ENCODE measurements around the gene ERP44.
"Not testable (repeated sequence)": the region's sequence is repeated elsewhere in the genome, so short reads cannot be mapped to it uniquely, and the experiment has no call there.

Gene ERP44

GRCh38 chr9:100091650-100092049, 7.2 kb downstream of the ERP44 start:
- Mint-ChIP-seq H3K36me3 (peaks cover 4% of the 10 kb centered on the region), H3K4me3 (no peak overlapping the region), H3K27me3 (no peaks in the 10 kb centered on the region), H3K4me1 (peaks cover 39% of the 10 kb centered on the region), H3K9me3 (no peaks in the 10 kb centered on the region), H3K27ac (no peak overlapping the region)
- DNase-seq (ENCODE audit: low spot score in 2 of 2), result no peak
- no peak for ATAC-seq (ENCODE audit: low read depth)

GRCh38 chr9:100090880-100091279, 7.9 kb downstream of the ERP44 start:
- no peak overlapping the region for H3K4me3 Mint-ChIP-seq
- no peak overlapping the region for H3K27ac Mint-ChIP-seq
- peaks cover 4% of the 10 kb centered on the region for H3K36me3 Mint-ChIP-seq
- DNase-seq (ENCODE audit: low spot score in 2 of 2) (no peak), ATAC-seq (ENCODE audit: low read depth) (no peak)
- no peaks in the 10 kb centered on the region for H3K9me3 Mint-ChIP-seq
- H3K4me1 Mint-ChIP-seq, result peaks cover 39% of the 10 kb centered on the region
- H3K27me3 Mint-ChIP-seq, result no peaks in the 10 kb centered on the region

- Mint-ChIP-seq H3K4me1 (peaks cover 41% of the 10 kb centered on the region), H3K9me3 (no peaks in the 10 kb centered on the region), H3K27ac (no peak overlapping the region), H3K27me3 (no peaks in the 10 kb centered on the region), H3K36me3 (peaks cover 4% of the 10 kb centered on the region), H3K4me3 (no peak overlapping the region)
- no peak for ATAC-seq (ENCODE audit: low read depth)
- DNase-seq (ENCODE audit: low spot score in 2 of 2), result no peak
Measured at GRCh38 chr9:100088202-100088601, 10.6 kb downstream of the ERP44 start.

- DNase-seq (ENCODE audit: low spot score in 2 of 2), result no peak
- H3K4me1 Mint-ChIP-seq, result peaks cover 47% of the 10 kb centered on the region
- H3K27ac Mint-ChIP-seq, result no peak overlapping the region
Measured at GRCh38 chr9:100087218-100087617, 11.6 kb downstream of the ERP44 start.

GRCh38 chr9:100086097-100086635, 12.6 kb downstream of the ERP44 start:
- ATAC-seq (ENCODE audit: low read depth), result no peak
- no peak for DNase-seq (ENCODE audit: low spot score in 2 of 2)
- no peaks in the 10 kb centered on the region for H3K9me3 Mint-ChIP-seq
- peaks cover 43% of the 10 kb centered on the region for H3K4me1 Mint-ChIP-seq
- no peaks in the 10 kb centered on the region for H3K27me3 Mint-ChIP-seq
- H3K4me3 Mint-ChIP-seq, result no peak overlapping the region
- H3K27ac Mint-ChIP-seq, result peak overlapping the region; percentile 62
- H3K36me3 Mint-ChIP-seq, result peaks cover 2% of the 10 kb centered on the region

More at GRCh38 chr9:100087218-100087617, 11.6 kb downstream of the ERP44 start:
- Mint-ChIP-seq H3K9me3 (no peaks in the 10 kb centered on the region), H3K36me3 (peaks cover 4% of the 10 kb centered on the region), H3K4me3 (no peak overlapping the region), H3K27me3 (no peaks in the 10 kb centered on the region)
- ATAC-seq (ENCODE audit: low read depth), result no peak

- Mint-ChIP-seq H3K27ac (peak overlapping the region; percentile 95), H3K36me3 (no peaks in the 10 kb centered on the region), H3K4me1 (peaks cover 47% of the 10 kb centered on the region), H3K27me3 (no peaks in the 10 kb centered on the region), H3K4me3 (peak overlapping the region; percentile 78), H3K9me3 (no peaks in the 10 kb centered on the region)
- peak in 1 of 2 donors; percentile 49 for DNase-seq (ENCODE audit: low spot score in 2 of 2)
- peak; percentile 94 for ATAC-seq (ENCODE audit: low read depth)
Measured at GRCh38 chr9:100084734-100085133, 14.1 kb downstream of the ERP44 start.

GRCh38 chr9:100084128-100084453, 14.7 kb downstream of the ERP44 start:
- DNase-seq (ENCODE audit: low spot score in 2 of 2) (no peak), ATAC-seq (ENCODE audit: low read depth) (peak; percentile 57)
- no peaks in the 10 kb centered on the region for H3K36me3 Mint-ChIP-seq
- H3K9me3 Mint-ChIP-seq, result no peaks in the 10 kb centered on the region
- peaks cover 50% of the 10 kb centered on the region for H3K4me1 Mint-ChIP-seq
- no peaks in the 10 kb centered on the region for H3K27me3 Mint-ChIP-seq
- peak overlapping the region; percentile 95 for H3K27ac Mint-ChIP-seq
- peak overlapping the region; percentile 86 for H3K4me3 Mint-ChIP-seq

- H3K9me3 Mint-ChIP-seq, result no peaks in the 10 kb centered on the region
- H3K27me3 Mint-ChIP-seq, result no peaks in the 10 kb centered on the region
- peaks cover 54% of the 10 kb centered on the region for H3K4me1 Mint-ChIP-seq
- no peak for DNase-seq (ENCODE audit: low spot score in 2 of 2)
- peak overlapping the region; percentile 86 for H3K4me3 Mint-ChIP-seq
- H3K36me3 Mint-ChIP-seq, result no peaks in the 10 kb centered on the region
- peak overlapping the region; percentile 95 for H3K27ac Mint-ChIP-seq
- ATAC-seq (ENCODE audit: low read depth), result peak; percentile 15
Measured at GRCh38 chr9:100083448-100084127, 15.2 kb downstream of the ERP44 start.

GRCh38 chr9:100082782-100083181, 16.0 kb downstream of the ERP44 start:
- no peaks in the 10 kb centered on the region for H3K27me3 Mint-ChIP-seq
- H3K27ac Mint-ChIP-seq, result peak overlapping the region; percentile 95
- DNase-seq (ENCODE audit: low spot score in 2 of 2) (no peak), ATAC-seq (ENCODE audit: low read depth) (no peak)
- H3K4me1 Mint-ChIP-seq, result peaks cover 52% of the 10 kb centered on the region
- H3K4me3 Mint-ChIP-seq, result peak overlapping the region; percentile 86
- H3K36me3 Mint-ChIP-seq, result no peaks in the 10 kb centered on the region
- H3K9me3 Mint-ChIP-seq, result no peaks in the 10 kb centered on the region

- ATAC-seq (ENCODE audit: low read depth); H3K36me3 Mint-ChIP-seq; H3K9me3 Mint-ChIP-seq; DNase-seq (ENCODE audit: low spot score in 2 of 2); H3K4me3 Mint-ChIP-seq; H3K27me3 Mint-ChIP-seq; H3K27ac Mint-ChIP-seq: not testable (repeated sequence)
- peaks cover 35% of the 10 kb centered on the region for H3K4me1 Mint-ChIP-seq
Measured at GRCh38 chr9:100076256-100076655, 22.5 kb downstream of the ERP44 start.

GRCh38 chr9:100074989-100075388, 23.8 kb downstream of the ERP44 start:
- ATAC-seq (ENCODE audit: low read depth), result no peak
- Mint-ChIP-seq H3K9me3 (no peaks in the 10 kb centered on the region), H3K27ac (no peak overlapping the region), H3K4me3 (no peak overlapping the region), H3K4me1 (peaks cover 32% of the 10 kb centered on the region), H3K27me3 (no peaks in the 10 kb centered on the region), H3K36me3 (peaks cover 7% of the 10 kb centered on the region)
- DNase-seq (ENCODE audit: low spot score in 2 of 2), result no peak

GRCh38 chr9:100074093-100074492, 24.7 kb downstream of the ERP44 start:
- peaks cover 27% of the 10 kb centered on the region for H3K4me1 Mint-ChIP-seq
- peaks cover 7% of the 10 kb centered on the region for H3K36me3 Mint-ChIP-seq
- H3K27me3 Mint-ChIP-seq, result no peaks in the 10 kb centered on the region
- no peaks in the 10 kb centered on the region for H3K9me3 Mint-ChIP-seq
- no peak for DNase-seq (ENCODE audit: low spot score in 2 of 2)
- no peak overlapping the region for H3K27ac Mint-ChIP-seq
- no peak for ATAC-seq (ENCODE audit: low read depth)
- no peak overlapping the region for H3K4me3 Mint-ChIP-seq

- Mint-ChIP-seq H3K4me3 (no peak overlapping the region), H3K36me3 (peaks cover 7% of the 10 kb centered on the region), H3K27me3 (no peaks in the 10 kb centered on the region), H3K27ac (no peak overlapping the region), H3K9me3 (no peaks in the 10 kb centered on the region), H3K4me1 (peaks cover 20% of the 10 kb centered on the region)
- ATAC-seq (ENCODE audit: low read depth), result no peak
- DNase-seq (ENCODE audit: low spot score in 2 of 2), result no peak
Measured at GRCh38 chr9:100072805-100073204, 26.0 kb downstream of the ERP44 start.

- no peak for DNase-seq (ENCODE audit: low spot score in 2 of 2)
- Mint-ChIP-seq H3K4me1 (peaks cover 19% of the 10 kb centered on the region), H3K36me3 (peaks cover 3% of the 10 kb centered on the region), H3K27me3 (no peaks in the 10 kb centered on the region), H3K9me3 (no peaks in the 10 kb centered on the region), H3K4me3 (no peak overlapping the region), H3K27ac (no peak overlapping the region)
- no peak for ATAC-seq (ENCODE audit: low read depth)
Measured at GRCh38 chr9:100071271-100071670, 27.5 kb downstream of the ERP44 start.

Measured in memory B cell (primary cell).